Muscle layer of duodenum (tissue), 2 donors: Measurements from ENCODE around the gene TNNT1.
"Not testable (repeated sequence)": the region's sequence is repeated elsewhere in the genome, so short reads cannot be mapped to it uniquely, and the experiment has no call there.

ENCODE experiments used
- H3K27ac ChIP-seq: one replicate; pipeline ENCODE4 v1.7.0; 2013; ENCODE audit warnings: mild to moderate bottlenecking, low read length
- H3K27me3 ChIP-seq: one replicate; pipeline ENCODE4 v1.7.0; 2013; ENCODE audit warnings: low read depth, mild to moderate bottlenecking, control low read depth, low read length
- H3K36me3 ChIP-seq, 2 donors: one replicate each; pipeline ENCODE4 v1.7.0; 2013; ENCODE audit warnings: low read length in 2 of 2, control low read depth in 1 of 2, mild to moderate bottlenecking in 1 of 2; ENCODE audit not compliant: insufficient read depth in 2 of 2, control insufficient read depth in 1 of 2
- H3K4me1 ChIP-seq, 2 donors: one replicate each; pipeline ENCODE4 v1.7.0; 2013; ENCODE audit warnings: low read length in 2 of 2, mild to moderate bottlenecking in 2 of 2, control low read depth in 1 of 2, moderate library complexity in 1 of 2; ENCODE audit not compliant: insufficient read depth in 2 of 2, control insufficient read depth in 1 of 2
- H3K4me3 ChIP-seq, 2 donors: one replicate each; pipeline ENCODE4 v1.7.0; 2013; ENCODE audit warnings: low read length in 2 of 2, low read depth in 1 of 2, mild to moderate bottlenecking in 1 of 2
- H3K9me3 ChIP-seq, 2 donors: one replicate each; pipeline ENCODE4 v1.7.0; 2013; ENCODE audit warnings: low read length in 2 of 2, control low read depth in 1 of 2, mild to moderate bottlenecking in 1 of 2; ENCODE audit not compliant: control insufficient read depth in 1 of 2
- donor health status: healthy.

Gene TNNT1

DNA sequence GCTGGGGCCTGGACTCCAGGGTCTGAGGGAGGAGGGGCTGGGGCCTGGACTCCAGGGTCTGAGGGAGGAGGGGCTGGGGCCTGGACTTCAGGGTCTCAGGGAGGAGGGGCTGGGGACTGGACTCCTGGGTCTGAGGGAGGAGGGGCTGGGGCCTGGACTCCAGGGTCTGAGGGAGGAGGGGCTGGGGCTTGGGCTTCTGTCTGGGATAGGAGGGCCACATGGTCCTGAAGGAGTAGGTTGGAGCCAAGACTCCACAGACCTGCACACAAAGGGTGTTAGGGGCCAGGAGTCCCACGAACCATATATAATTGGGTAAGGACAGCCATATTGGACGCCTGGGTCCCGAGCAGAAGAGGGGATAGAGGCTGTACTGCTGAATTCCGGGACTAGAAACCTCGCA is 6.8 kb upstream of the TNNT1 start:
- H3K9me3 ChIP-seq, H3K4me1 ChIP-seq, H3K4me3 ChIP-seq, H3K27me3 ChIP-seq, H3K36me3 ChIP-seq, H3K27ac ChIP-seq: not testable (repeated sequence)

DNA sequence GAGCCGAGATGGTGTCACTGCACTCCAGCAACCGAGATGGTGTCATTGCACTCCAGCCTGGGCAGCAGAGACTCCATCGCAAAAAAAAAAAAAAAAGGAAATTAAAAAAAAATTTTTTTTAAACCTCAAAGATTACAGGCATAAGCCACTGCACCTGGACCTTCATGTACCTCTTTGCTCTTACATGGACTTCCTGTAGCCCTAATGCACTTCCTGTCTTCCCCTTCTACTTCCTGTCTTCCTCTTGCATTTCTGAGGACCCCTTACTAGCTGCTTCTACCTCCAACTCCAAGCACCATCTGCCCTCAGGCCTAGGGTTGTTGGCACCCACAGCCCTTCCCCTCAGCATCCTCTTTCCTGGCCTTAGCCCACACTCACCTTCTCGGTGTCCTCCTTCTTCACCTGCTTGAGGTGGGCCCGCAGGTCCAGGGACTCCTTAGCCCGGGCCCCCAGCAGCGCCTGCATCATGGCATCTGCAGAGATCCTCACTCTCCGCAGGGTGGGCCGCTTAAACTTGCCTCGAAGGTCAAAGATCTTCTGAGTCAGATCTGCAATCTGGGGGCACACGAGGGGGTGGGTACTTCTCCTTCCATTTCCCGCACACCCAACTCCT is 4.8 kb upstream of the TNNT1 start:
- H3K27ac ChIP-seq = no peak overlapping the region
- peaks cover 21% of the 10 kb centered on the region for H3K27me3 ChIP-seq
- H3K9me3 ChIP-seq = no peaks in the 10 kb centered on the region
- H3K36me3 ChIP-seq = no peaks in the 10 kb centered on the region
- H3K4me3 ChIP-seq = no peak overlapping the region
- H3K4me1 ChIP-seq = peaks cover 0 to 6% of the 10 kb centered on the region in 2 donors

DNA sequence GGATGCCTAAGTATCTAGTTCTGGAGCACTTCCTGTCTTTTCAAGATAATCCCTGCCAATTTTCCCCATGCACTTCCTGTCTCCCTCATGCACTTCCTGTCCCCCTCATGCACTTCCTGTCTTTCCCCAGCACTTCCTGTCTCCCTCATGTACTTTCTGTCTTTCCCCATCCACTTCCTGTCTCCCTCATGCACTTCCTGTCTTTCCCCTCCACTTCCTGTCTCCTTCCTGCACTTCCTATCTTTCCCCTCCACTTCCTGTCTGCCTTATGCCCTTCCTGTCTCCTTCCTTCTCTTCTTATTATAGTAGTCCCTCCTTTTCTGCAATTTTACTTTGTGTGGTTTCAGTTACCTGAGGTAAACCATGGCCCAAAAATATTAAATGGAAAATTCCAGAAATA is 3.0 kb upstream of the TNNT1 start:
- H3K36me3 ChIP-seq = no peaks in the 10 kb centered on the region
- H3K9me3 ChIP-seq = no peaks in the 10 kb centered on the region
- peaks cover 0 to 6% of the 10 kb centered on the region in 2 donors for H3K4me1 ChIP-seq
- H3K27me3 ChIP-seq = peaks cover 24% of the 10 kb centered on the region
- H3K4me3 ChIP-seq = no peak overlapping the region
- no peak overlapping the region for H3K27ac ChIP-seq

DNA sequence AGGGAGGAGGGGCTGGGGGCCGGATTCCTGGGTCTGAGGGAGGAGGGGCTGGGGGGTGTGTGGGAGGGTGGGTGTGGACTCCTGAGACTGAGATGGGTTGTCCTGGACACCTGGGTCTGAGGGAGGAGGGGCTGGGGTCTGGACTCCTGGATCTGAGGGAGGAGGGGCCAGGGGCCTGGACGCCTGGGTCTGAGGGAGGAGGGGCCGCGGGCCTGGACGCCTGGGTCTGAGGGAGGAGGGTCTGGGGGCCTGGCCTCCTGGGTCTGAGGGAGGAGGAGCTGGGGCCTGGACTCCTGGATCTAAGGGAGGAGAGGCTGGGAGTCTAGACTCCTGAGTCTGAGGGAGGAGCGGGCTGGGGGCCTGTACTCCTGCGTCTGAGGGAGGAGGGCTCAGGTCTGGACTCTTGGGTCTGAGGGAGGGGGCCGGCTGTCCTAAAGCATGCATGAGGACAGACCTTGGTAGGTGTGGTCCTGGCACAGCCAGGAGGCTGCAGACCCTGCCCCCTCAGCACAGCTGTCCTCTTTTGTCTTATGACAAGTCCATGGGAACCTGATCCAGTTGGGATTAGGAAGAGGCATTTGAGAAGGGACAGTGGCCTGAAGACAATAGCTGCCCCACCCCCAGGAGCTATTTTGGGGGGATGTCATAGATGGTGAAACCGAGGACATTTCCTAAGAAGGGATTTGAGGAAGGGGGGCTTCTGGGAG is 1.3 kb downstream of the TNNT1 start:
- H3K36me3 ChIP-seq = no peaks in the 10 kb centered on the region
- H3K9me3 ChIP-seq = no peaks in the 10 kb centered on the region
- no peak overlapping the region for H3K27ac ChIP-seq
- H3K4me3 ChIP-seq = no peak overlapping the region
- peaks cover 22% of the 10 kb centered on the region for H3K27me3 ChIP-seq
- no peaks in the 10 kb centered on the region for H3K4me1 ChIP-seq

DNA sequence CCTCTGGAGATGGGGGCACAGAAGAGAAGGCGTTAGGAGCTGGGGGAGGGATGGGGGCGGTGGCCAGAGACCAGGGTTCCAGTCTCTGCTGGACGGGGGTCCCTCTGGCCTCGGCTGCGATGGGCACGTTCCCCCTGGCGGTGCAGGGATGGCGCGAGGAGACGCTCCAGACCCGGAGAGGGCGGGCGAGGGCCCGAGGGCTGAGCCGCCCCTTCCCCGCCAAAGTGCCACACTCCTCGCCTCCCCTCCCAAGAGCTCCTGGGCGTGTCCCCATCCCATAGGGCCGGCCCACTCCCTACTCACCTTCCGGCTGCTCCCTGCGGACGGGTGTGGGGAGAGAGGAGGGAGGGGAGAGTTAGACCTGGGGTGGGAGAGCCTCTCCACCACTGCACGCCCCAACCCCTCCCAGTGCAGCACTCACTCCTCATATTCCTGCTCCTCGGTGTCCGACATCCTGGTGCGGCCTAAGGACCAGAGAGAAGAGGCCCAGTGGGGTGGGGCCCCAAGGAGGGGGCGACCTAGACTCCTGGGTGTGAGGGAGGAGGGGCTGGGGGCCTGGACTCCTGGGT is 2.2 kb downstream of the TNNT1 start:
- no peaks in the 10 kb centered on the region for H3K9me3 ChIP-seq
- H3K36me3 ChIP-seq = no peaks in the 10 kb centered on the region
- H3K27ac ChIP-seq = no peak overlapping the region
- H3K4me3 ChIP-seq = no peak overlapping the region
- H3K27me3 ChIP-seq = peaks cover 22% of the 10 kb centered on the region
- H3K4me1 ChIP-seq = peaks cover 0 to under 1% of the 10 kb centered on the region in 2 donors

DNA sequence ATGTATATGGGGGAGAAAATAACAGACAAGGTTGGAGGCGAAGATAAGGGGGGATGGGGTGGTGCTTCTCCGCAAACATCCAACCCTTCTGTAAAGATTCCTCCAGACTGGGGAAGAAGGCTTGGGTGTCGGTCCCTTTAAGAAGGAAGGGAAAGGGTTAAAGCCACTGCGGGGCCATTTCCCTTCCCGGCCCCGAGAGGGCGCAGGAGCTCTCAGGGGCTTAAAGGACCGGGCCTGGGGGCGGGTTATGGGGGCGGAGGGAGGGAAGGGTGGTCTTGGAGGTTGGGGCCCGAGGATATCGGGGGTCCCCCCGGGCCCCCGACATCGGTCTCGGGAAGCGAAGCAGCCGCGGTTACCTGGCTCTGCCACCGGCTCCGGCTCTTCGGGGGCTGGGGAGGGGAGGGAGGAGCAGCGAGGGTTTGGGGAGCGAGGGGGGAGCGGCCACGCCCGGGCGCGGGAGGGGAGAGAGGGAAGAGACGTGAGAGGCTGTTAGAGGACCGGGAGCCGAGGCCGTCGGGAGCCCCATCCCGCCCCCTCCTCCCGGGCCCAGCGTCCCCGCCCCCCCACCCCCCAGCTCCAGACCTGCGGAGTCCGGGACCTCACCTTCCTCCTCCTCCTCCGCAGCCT is 2.8 kb downstream of the TNNT1 start:
- Histone ChIP-seq H3K36me3 (no peaks in the 10 kb centered on the region), H3K9me3 (no peaks in the 10 kb centered on the region), H3K27ac (no peak overlapping the region), H3K27me3 (peaks cover 22% of the 10 kb centered on the region), H3K4me1 (peaks cover 0 to 5% of the 10 kb centered on the region in 2 donors), H3K4me3 (no peak overlapping the region)

DNA sequence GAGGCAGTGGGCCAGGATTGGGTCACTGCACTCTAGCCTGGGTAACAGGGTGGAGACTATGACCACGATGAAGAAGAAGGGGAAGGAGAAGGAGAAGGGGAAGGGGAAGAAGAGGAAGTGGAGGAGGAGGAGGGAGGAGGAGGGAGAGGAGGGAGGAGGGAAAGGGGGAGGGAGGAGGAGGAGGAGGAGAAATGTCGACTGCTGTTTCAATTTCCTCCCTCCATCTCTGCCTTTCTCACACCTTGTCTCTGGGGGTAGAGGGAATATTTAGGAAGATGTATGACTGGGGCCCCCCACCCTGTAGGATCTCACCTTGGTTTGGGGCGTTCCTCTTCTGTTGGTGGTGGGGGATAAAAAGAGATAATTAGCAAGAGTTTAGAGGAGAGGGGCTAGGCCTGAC is 3.8 kb downstream of the TNNT1 start:
- H3K36me3 ChIP-seq = no peaks in the 10 kb centered on the region
- no peak overlapping the region for H3K27ac ChIP-seq
- peaks cover 22% of the 10 kb centered on the region for H3K27me3 ChIP-seq
- H3K9me3 ChIP-seq = no peaks in the 10 kb centered on the region
- H3K4me1 ChIP-seq = peaks cover 0 to 9% of the 10 kb centered on the region in 2 donors
- H3K4me3 ChIP-seq = no peak overlapping the region

DNA sequence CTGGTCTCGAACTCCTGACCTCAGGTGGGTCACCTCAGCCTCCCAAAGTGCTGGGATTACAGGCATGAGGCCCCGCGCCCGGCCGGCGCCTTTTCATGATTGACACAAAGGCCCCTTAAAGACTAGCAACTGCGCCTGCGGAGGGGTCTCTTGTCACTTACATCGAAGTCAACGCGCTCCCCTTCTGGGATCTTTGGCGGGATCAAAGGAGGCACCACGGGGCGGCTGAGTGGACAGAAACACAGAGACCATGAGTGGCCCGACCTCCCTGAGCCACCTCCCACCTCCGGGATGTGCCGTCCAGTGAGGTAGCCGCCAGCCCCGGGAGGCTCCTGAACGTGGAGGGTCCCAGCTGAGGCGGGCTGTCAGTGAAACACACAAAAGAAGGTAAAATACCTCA is 7.3 kb downstream of the TNNT1 start:
- Histone ChIP-seq H3K27ac (no peak overlapping the region), H3K4me3 (no peak overlapping the region), H3K9me3 (no peaks in the 10 kb centered on the region), H3K27me3 (peaks cover 6% of the 10 kb centered on the region), H3K36me3 (no peaks in the 10 kb centered on the region), H3K4me1 (peaks cover 0 to 9% of the 10 kb centered on the region in 2 donors)

DNA sequence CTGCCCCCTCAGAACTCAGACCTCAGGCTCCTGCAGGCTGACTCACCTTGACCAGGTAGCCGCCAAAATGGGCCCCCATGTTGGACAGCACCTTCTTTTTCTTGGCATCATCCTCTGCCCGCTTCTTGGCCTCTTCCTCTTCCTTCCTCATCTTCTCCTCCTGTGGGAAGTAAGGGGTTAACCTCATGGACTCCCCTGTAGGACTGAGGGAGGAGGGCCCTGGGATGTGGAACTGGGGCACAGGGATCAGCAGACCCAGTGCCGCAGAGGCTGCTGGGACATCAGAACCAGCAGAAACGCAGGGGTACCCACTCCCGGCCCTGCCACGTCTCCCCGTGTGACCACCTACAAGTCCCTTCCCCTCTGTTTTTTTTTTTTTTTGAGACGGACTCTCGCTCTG is 11.1 kb downstream of the TNNT1 start:
- Histone ChIP-seq H3K9me3 (no peaks in the 10 kb centered on the region), H3K27ac (no peak overlapping the region), H3K4me3 (no peak overlapping the region), H3K4me1 (peaks cover 0 to 9% of the 10 kb centered on the region in 2 donors), H3K36me3 (no peaks in the 10 kb centered on the region), H3K27me3 (peaks cover 6% of the 10 kb centered on the region)

DNA sequence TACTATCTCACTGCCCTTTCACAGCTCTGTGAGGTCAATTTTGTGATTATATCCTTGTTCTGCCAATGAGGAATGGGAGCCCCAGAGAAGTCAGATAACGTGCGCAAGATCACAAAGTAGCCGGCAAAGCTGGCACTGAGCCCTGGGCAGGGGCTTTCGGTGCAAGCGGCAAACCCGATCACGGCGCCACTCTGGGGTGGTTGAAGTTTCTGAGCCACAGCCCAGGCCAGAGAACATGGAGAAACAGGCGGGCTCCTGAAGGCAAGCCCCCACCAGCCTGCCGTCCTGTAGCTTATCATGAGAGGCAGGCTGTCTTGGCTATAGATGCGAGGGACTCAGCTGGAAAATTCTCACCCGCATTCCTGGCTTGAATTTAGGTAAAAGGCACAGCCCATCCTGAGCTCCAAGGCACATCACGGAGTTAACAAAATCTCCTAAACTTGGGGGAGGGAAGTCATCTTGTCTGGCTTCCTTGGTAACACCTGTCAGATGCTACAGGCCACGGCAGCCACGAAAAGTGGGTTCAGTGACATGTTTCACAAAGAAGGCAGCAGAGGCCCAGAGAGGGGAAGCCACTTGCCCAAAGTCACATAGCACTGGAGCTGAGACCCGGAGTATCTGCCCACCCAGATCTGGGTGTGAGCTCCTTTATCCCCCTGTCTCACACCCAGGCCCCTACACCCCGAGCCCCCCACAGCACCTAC is 12.5 kb downstream of the TNNT1 start:
- Histone ChIP-seq H3K4me1 (peaks cover 0 to 6% of the 10 kb centered on the region in 2 donors), H3K27ac (no peak overlapping the region), H3K4me3 (no peak overlapping the region), H3K9me3 (no peaks in the 10 kb centered on the region), H3K36me3 (no peaks in the 10 kb centered on the region), H3K27me3 (peaks cover 6% of the 10 kb centered on the region)

DNA sequence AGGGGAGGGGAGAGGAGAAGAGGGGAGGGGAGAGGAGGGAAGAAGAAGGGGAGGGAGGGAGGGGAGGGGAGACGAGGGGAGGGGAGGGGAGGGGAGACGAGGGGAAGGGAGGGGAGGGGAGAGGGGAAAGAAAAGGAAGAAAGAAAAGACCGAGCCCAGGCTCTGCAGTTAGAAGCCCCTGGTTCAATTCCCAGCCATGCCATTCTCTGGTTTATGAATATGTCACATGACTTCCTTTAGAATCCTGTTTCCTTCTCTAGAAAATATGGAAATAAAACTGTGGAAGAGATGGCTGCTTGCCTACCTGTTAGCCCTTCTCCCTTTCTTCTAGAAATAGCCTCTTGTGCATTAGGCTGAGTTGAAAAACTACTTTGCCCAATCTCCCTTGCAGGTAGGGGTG is 14.3 kb downstream of the TNNT1 start:
- no peaks in the 10 kb centered on the region for H3K9me3 ChIP-seq
- H3K4me3 ChIP-seq = no peak overlapping the region
- H3K36me3 ChIP-seq = no peaks in the 10 kb centered on the region
- no peak overlapping the region for H3K27ac ChIP-seq
- H3K27me3 ChIP-seq = peaks cover 6% of the 10 kb centered on the region
- no peaks in the 10 kb centered on the region for H3K4me1 ChIP-seq
